ENCODE data around the gene DEGS2.

The DEGS2 gene

DNA sequence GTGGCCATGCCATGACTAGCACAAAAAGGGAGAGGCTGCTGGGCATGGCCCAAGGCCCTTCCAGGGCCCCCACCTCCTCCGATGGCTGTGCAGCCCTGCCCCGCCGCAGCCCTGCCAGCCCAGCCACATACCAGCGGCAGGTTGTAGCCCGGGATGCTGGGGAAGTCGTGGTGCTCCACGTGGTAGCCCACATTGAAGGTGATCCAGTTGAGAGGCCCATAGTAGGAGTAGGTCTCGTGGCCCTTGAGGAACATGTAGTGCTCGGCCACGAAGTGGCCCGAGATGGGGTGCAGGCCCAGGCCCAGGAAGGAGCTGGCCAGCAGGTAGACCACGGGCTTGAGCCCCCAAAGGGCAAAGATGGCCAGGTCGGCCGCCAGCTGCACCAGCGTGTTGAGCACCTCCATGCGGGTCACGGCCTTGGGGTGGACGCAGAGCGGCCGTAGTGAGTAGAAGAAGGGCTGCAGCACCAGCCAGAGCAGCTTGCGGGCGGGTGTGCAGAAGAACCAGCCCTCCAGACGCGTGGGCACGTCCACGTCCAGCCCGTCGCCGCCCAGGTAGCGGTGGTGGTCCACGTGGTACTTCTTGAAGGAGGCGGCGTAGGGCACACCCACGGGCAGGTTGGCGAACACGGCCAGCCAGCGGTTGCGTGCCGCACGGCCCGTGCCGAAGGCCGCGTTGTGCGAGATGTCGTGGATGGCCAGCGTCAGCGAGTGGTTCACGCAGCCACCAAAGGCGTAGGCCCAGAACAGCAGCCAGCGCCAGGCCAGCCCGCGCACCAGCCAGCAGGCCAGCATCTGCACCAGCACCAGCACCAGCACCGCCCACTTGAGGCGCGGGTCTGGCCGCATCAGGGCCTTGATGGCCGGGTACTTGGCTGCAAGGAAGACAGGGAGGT lies 10.4 kb downstream of the DEGS2 start:
- DNase-seq (ENCODE audit: low read depth, low spot score) = no peak

DNA sequence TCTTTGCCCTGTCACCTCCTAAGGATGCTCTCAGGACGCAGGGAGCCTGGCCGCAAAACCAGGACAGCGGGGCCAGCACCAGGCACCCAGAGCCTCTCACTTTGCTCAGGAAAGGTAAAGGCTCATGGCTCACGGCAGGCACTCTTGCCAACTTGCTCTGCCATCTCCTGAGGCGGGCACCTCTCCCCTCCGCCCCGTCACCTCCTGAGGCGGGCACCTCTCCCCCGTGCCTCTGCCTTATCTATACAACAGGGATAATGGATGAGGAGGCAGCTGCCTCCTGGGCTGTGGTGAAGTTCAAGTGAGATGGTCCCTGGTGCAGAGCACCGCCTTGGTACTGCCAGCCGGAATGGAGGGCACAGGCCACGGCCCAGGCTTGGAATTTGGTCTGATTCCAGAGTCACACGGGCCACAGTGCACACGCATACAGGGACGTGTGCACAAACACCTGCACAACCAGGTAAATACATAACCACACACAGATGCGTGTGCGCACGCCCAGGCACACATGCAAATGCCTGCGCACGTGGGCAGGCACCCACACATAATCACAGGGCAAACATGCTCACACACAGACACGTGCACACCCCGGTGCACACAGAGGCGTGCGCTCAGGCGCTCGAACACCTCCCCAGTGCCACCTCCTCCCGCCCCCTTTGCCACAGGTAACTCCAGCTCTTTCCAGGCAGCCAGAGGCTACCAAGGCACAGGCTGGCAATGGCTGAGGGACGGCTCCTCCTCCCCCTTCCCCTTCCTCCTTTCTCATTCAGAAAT lies 11.6 kb downstream of the DEGS2 start:
- DNase-seq (ENCODE audit: low read depth, low spot score) = no peak

GRCh38 chr14:100147181-100147631 lies 12.2 kb downstream of the DEGS2 start:
- DNase-seq (ENCODE audit: low read depth, low spot score) = no peak

DNA sequence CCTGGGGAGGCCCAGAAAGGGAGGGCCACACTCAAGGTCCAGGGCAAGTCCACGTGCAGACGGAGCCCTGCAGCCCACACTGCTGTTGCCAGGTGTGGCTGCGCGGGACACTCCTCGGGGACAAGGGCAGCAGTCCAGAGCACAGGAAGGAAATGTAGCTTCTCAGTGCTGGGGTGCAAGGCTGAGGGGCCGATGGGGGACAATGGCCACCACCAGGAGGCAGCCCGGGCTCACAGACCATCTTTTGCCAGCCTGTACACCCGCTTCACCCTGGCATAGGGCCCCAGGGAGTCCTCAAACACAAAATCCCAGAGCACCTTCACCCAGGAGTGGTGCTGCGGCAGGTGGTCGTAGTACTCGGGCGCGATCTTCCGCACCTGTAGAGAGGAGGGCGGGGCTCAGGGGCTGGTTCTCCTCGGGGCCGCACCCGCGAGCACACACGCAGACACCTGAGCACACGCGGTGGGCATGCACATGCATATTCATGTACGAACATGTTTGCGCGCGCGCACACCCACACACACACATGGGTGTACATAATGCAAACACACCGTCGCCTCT lies 12.8 kb downstream of the DEGS2 start:
- DNase-seq (ENCODE audit: low read depth, low spot score) = no peak

DNA sequence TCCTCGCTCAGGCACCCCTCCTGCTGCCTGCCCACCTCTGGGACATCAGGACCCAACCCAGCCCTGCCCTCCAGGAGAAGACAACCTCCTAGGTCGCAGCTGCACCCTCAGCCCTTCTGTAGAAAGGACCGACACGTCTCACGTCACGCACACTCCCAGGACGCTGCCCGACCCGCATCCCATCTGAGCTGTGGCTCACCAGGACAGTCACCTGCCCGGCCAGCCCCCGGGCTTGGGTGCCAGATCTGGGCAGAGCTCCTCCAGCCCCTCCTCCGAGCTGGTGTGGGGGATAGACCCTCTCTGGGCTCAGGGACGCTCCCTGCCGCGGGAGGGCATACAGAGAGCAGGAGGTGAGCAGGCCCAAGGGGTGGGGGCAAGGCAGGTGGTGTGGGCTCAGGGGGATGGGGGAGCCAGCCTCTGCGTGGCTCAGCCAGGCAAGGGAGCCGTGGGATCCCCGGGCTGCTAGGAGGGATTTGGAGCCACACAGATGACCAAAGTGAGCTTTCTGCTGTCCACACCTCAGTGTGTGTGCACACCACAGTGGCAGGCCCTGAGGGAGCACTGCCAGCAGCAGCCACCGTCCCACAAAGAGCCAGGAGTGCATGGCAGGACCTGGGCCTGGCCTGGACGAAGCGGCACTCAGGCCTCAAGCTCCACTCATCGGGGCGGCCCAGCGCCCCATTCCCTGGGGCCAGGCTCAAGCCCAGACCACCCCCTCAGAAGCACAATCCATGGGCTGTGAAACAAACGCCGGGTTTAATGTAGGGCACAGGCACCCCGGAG lies 13.6 kb downstream of the DEGS2 start:
- DNase-seq (ENCODE audit: low read depth, low spot score) = no peak

GRCh38 chr14:100144996-100145646 lies 14.3 kb downstream of the DEGS2 start:
- DNase-seq (ENCODE audit: low read depth, low spot score) = no peak

GRCh38 chr14:100144645-100144995 lies 14.8 kb downstream of the DEGS2 start:
- DNase-seq (ENCODE audit: low read depth, low spot score) = no peak

DNA sequence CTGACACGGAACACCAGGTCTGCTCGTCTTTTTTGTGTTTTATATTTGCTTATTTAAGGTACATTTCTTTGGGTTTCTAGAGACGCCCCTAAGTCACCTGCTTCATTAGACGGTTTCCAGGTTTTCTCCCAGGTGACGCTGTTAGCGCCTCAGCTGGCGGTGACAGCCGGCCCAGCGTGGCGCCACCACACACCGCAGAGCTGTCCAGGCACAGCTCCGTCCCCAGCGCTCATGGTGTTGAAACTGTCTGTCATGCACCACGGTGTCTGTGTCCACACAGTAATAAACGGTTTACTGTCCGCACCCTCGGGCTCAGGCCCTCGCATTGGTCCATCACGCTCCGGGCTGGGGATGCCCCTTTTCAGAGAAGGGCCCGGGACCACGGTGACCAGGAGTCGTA lies 15.5 kb downstream of the DEGS2 start:
- DNase-seq (ENCODE audit: low read depth, low spot score) = no peak

- no peak for DNase-seq (ENCODE audit: low read depth, low spot score)
Observed at GRCh38 chr14:100143523-100143922, 15.9 kb downstream of the DEGS2 start.

DNA sequence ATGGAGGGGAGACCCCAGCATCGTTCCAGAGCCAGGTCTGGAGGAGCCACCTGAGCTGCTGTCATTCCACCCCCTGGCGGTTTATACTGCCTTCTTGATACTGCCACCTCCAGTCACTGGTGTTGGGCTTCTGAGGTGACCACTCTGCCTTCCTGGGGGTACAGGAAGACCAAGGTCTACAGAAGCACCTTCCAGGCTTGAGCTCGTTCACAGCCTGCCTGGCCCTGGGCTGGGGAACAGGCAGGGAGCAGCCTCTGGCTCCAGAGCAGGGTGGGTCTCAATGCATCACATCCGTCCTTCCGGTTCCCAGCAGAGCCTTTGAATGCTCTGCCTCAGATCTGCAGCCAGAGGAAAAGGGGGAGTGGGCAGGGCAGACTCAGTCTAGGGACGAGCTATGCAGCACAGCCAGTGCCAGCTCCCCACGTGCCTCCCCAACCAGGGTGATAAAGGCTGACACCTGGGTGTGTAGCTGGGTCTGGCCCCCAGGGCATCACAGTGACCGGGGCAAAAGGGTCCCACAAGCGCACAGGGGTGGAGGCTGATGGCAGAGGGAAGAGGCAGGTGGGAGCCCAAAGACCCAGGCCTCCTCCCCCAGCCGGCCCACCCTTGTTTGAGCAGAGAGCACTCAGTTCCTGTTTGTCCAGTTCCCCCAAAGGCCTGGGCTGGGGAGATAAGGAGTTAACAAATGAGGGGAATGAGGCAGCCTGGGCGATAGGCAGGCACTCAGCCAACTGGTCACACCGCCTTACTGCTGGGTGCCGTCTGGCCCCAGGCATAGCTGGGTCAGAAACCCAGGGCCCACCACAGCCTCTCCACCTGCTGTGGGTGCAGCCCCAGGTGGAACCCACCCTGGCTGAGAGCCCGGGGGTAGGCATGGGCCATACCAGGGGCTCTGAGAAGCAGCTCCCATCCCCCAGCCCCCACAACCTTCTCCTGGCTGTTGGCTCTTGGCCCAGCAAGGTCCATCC lies 17.1 kb downstream of the DEGS2 start:
- no peak for DNase-seq (ENCODE audit: low read depth, low spot score)

- no peak for DNase-seq (ENCODE audit: low read depth, low spot score)
Observed at GRCh38 chr14:100141098-100141497, 18.3 kb downstream of the DEGS2 start.

- peak; percentile 57 for DNase-seq (ENCODE audit: low read depth, low spot score)
Observed at GRCh38 chr14:100140452-100141078, 18.9 kb downstream of the DEGS2 start.

GRCh38 chr14:100138955-100139354 lies 20.5 kb downstream of the DEGS2 start:
- no peak for DNase-seq (ENCODE audit: low read depth, low spot score)

DNA sequence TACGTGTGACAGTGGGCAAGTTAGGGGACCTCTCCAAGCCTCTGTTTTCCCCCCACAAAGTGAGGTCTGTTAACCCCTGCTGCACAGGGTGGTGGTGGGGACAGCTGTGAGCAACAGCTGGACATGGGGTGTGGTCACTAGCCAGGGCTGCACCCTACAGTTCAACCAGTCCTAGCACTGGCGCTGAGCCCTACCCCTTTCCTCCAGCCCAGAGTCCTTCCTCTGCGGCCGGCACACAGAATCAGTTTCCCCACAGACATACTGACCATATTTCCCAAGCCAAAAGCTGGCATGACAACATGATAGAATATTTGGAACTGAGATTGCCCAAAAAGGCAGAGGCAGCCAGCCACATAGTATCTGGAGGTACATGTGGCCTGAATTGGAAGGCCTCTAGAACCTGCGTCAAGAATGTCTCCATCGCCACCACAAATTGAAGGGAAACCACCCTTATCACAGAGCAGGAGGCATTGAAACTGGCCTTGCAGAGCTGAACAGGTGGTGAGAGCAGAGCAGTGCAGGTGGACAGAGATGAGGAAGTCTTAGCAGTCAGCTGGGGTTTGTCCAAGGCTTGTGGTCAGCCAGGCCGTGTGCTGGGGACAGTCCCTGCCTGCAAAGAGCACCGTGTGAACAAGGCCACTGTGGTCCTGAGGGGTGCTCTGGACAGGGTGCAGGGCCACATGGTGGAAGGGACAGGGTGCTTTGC lies 21.2 kb downstream of the DEGS2 start:
- no peak for DNase-seq (ENCODE audit: low read depth, low spot score)

- DNase-seq (ENCODE audit: low read depth, low spot score) = no peak
Observed at GRCh38 chr14:100137173-100137572, 22.3 kb downstream of the DEGS2 start.

GRCh38 chr14:100135784-100136183 lies 23.7 kb downstream of the DEGS2 start:
- no peak for DNase-seq (ENCODE audit: low read depth, low spot score)

GRCh38 chr14:100135073-100135472 lies 24.4 kb downstream of the DEGS2 start:
- DNase-seq (ENCODE audit: low read depth, low spot score) = no peak

DNA sequence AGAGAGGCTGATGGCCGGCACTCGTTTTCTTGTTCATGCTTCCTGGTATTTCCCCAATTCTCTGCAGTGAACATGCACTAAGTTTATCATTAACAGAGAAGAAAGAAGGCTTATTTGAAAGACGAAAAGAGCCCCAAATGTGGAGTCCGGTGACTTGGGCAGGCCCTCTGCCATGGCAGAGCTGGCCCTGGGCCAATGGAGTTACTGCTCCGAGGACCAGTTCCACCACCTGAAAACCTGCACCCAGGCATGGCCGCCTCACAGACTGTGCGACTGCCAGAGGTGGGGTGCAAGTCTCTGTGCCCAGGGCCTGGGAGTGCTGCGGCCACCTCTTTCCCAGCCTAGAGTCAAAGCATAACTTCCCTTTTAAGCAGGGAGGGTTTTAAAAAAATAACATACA lies 24.9 kb downstream of the DEGS2 start:
- no peak for DNase-seq (ENCODE audit: low read depth, low spot score)
